ENCODE data around the gene NUCB2.

Gene NUCB2

DNA sequence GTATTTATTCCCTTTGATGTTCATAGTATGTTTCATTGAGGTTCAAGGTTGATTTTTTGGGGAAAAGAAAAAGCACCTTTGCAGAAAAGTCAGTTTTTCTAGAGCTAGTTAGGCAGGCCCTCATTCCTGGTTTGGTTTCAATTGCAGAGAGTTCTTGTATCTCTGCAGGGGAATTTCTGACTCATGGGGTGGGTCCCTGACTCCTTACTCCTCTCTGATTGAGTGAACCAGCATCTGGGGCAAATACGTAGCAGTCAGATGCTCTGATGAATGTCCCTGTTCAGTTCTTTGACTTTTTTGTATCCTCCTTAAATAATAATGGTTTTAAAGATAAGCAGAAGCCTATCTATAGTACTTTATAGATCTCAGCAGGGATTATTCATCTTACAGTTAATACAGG is 67.4 kb downstream of the NUCB2 start:
- no peak for DNase-seq

DNA sequence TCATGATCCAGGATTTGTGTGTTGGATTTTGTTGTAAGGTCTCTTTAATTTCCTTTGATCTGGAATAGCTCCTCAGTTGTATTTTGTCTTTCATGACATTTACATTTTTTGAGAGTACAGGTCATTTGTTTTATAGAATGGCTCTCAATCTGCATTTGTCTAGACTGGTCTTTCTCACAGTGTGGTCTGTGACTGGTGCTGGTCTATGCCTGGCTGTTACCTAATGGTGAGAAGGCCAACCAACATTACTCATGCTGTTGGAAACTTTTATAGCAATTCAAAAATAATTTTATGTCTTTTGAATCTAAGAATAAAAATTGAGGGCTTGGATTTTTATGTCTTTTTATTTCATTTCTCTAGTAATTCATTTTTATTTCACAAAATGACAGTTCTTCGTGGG is 71.1 kb downstream of the NUCB2 start:
- DNase-seq, result no peak

DNA sequence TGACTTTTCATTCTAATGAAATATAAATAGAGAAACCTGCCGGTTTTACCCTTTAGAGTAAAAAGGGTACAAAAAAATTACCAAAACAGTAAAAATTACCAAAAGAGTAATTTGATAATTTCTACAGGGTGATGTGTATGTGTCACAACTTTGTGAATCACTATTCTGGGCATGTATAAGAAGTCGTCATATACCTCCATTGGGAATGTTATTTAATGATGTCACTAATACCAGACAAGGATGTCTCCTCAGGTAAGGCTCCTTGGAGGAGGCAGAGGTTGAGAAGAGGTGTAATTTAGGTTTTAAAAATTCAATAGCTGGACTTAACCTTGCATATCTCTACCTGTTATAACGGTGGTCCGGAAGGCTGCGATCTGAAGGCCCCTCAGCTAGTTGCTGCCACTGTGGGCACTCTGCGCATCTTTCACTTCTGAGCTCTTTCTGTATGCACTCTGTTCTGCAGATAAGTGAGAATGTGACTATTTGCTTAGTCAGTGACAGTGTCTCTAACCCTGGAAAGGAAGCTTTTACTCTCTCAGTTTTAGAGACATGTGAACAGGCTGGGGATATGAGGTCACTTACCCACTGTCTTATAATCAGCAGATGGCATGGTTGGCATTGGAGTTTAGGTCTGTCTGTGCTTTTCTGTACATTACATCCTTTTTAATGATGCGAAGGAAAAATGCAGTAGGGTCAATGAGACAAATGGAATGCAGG is 74.1 kb downstream of the NUCB2 start:
- DNase-seq, result no peak

GRCh38 chr11:17351172-17351509 is 74.6 kb downstream of the NUCB2 start:
- DNase-seq, result no peak

DNA sequence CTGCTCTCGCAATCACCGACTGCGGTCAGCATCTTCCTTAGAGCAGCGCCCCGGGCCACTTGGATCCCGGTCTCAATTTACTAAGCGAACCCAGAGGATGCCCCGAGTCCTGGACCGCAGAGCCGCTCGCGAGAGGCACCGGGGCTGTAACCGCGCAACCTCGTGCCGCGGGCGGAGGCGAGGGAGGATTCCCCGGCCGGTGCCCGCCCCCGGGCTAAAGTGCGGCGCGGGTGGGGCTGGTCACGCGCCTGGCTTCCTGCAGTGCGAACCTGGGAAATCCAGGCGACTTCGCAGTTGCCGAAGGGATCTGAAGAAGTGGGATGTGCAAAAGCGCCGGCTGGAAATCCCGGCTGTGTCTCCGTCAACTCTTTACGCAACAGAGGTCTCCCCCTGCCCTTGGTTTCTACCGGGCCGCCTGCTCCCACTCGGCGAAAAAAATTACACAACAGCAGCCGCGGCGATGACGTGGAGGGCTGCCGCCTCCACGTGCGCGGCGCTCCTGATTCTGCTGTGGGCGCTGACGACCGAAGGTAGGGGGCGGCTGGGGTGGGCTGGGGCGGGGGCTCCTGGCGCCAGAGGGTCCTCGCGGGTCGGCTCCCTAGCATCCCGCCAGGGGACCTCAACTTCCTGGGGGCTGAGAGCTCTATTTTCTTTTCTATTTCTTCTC is 75.1 kb downstream of the NUCB2 start, which contains the start of gene NCR3LG1:
Gene NCR3LG1 (plus strand): TSS at position 291 of the 667 bp plus-strand sequence. CDS start 170 bp downstream, at position 461.
- peak; percentile 45 for DNase-seq

- DNase-seq, result peak; percentile 46
Observed at GRCh38 chr11:17352950-17353820, 76.6 kb downstream of the NUCB2 start.

GRCh38 chr11:17353821-17354600 is 77.5 kb downstream of the NUCB2 start:
- DNase-seq, result no peak

DNA sequence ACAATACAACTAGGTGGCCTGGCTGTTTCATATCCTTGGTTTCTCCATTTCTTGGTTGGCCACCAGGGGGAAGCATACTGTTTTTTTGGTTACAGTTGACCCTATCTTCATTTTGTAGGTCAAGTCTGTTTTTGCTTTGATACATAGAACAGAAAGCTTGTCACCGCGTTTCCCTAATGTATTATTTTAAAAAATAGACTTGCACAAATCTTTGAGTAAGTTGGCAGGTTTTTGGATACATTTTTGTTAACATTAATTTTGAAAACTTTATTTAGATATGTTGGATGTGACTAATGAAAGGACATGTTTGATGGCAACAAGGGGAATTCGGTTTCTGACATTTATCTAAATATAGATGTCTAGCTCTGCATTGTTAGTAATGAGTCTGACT is 78.1 kb downstream of the NUCB2 start:
- peak; percentile 45 for DNase-seq

- no peak for DNase-seq
Observed at GRCh38 chr11:17366495-17366894, 90.0 kb downstream of the NUCB2 start.

DNA sequence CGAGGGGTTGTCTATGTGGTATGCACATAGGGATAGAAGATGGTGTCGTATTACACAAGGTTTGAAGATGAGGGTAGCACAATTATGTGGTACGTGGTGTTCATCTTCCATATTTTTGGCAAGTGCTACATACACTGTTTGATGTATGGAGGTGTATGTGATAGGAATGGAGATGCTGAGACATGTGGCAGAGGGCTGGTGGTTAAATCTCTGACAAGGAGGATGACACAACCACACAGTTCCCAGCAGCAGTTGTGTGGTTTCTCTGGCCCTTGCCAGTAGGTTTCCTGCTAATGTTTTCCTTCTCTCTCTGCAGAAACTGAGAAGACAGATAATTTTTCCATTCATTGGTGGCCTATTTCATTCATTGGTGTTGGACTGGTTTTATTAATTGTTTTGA is 92.0 kb downstream of the NUCB2 start:
- DNase-seq, result no peak

DNA sequence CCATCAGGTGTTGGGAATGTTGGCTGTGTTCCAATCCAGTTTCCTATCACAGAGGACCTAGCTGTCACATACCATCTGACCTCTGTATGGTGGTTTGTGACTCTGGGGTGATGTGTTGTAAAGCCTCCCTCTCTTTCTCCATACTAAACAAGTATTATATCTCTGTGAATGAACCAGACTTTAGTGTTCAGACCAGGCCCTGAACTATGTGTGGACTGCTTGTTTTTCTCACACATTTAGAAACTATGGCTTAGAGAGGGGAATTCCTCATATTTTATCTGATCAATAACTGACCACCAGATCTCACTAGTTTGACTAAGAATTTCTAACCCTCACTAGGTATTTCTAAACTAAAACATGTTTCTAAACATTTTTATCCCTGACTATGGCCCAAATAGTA is 92.6 kb downstream of the NUCB2 start:
- no peak for DNase-seq

GRCh38 chr11:17369684-17370243 is 93.2 kb downstream of the NUCB2 start:
- DNase-seq, result no peak

- DNase-seq, result no peak
Observed at GRCh38 chr11:17371614-17372013, 95.1 kb downstream of the NUCB2 start.

DNA sequence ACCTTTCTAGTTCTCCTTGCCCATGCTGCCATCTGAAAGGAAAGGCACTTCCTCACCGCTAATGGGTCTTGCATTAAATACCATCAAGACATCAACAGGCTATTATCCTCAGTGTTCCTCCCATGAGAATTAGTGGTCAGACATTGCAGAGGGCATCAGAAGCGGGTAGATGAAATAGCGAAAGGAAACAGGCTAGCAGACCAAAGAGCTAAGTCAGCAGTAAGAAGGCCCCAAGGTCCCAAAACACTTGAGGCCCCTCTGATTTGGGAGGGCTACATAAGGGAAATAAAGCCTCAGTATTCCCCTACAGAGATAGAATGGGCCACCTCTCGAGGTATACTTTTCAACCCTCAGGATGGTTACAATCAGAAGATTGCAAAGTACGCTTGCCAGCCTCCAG is 99.0 kb downstream of the NUCB2 start:
- no peak for DNase-seq

DNA sequence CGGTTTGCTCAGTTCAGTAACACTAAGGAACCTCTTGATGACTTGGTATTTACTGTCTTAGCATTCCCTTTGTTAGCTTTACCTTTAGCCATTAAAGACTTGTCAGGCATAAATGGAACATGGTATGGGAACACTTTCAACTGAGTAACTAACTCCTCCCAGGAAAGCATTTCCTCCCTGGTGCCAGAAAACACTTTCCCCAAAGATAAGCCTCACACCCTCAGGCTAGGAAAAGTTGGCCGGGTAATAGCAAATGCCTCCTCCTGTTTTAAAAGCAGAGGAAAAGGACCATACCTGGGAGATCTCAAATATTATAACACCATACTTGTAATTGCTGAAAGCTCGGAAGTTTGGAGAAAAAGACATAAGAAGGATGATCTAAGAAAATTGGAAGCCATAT is 100.0 kb downstream of the NUCB2 start:
- DNase-seq, result no peak

- DNase-seq, result no peak
Observed at GRCh38 chr11:17378655-17379054, 102.1 kb downstream of the NUCB2 start.

DNA sequence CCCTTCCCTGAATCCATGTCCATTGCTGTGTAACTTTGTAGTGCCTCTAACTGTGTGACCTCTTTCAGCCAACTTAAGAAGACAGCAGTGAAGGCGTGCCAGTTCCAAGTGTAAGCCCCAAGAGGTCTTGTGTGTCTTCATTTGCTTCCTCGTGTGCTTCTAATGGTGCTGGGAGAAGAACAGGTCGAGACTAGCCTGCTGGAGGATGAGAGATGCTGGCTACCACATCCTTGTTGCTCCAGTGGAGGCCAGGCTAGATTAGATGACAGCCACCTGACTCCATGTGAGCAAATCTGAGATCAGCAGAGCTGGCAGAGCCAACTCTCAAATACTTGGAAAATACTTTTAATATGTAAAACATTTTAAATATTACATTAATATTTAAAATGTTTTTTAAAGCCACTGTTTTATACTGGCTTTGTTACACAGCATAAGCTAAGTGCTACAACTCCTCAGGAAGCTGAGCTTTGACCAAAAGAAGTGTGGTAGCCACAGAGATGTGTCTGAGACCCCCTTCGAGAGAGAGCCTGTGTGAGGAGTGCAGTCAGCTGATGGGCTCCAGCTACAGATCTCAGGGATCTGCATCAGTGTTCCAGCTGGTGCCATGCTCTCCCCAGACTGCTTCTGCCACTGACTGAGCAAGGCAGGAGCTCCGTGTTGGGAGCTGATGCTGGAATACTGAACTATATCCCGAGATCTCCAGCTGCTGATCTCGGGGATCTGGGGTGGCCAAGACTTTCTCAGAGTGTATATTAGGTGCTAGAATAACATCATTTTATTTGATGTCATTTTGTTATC is 103.0 kb downstream of the NUCB2 start:
- no peak for DNase-seq

- no peak for DNase-seq
Observed at GRCh38 chr11:17381156-17381555, 104.6 kb downstream of the NUCB2 start.

Data from activated CD4-positive, CD25-positive, alpha-beta regulatory T cell treated with anti-CD3 and anti-CD28 coated beads, Interleukin-2, amount 50 U/mL, for 72 hours (primary cell).